ENCODE measurements around the gene TEX2.

- TF ChIP-seq CTCF (IDR thresholded peaks at IDR 0.05; ENCODE audit: poor library complexity) (no peak), EZH2 (IDR thresholded peaks at IDR 0.05; ENCODE audit: borderline replicate concordance) (no peak)
These were observed 62.7 kb downstream of the TEX2 start for GRCh38 chr17:64200080-64201032.
